Stimulated activated CD8-positive, alpha-beta memory T cell treated with anti-CD3 and anti-CD28 coated beads, Interleukin-15, amount 100 ng/mL, for 48 hours (primary cell): ENCODE data around the gene CCDC137.

ENCODE experiments used
- DNase-seq, 2 donors: peaks; one replicate each; pipeline ENCODE4 v3.0.0-alpha.2; 2020; ENCODE audit warnings: low read depth in 2 of 2

The CCDC137 gene

GRCh38 chr17:81650951-81651350 lies 15.6 kb upstream of the CCDC137 start:
- DNase-seq, result no peak

GRCh38 chr17:81651692-81652091 lies 14.8 kb upstream of the CCDC137 start:
- no peak for DNase-seq

GRCh38 chr17:81652906-81653771 lies 13.4 kb upstream of the CCDC137 start:
- no peak for DNase-seq

GRCh38 chr17:81655378-81656117 lies 11.0 kb upstream of the CCDC137 start:
- DNase-seq, result no peak

- no peak for DNase-seq
These were observed 10.3 kb upstream of the CCDC137 start, which contains the start of gene PDE6G for GRCh38 chr17:81656118-81656743. PDE6G (minus strand) TSS chr17:81656542; CDS start chr17:81653305, 3,237 bp downstream.

GRCh38 chr17:81656835-81657234 lies 9.7 kb upstream of the CCDC137 start:
- DNase-seq, result no peak

GRCh38 chr17:81659038-81659437 lies 7.5 kb upstream of the CCDC137 start:
- no peak for DNase-seq

- no peak for DNase-seq
These were observed 6.1 kb upstream of the CCDC137 start for GRCh38 chr17:81660441-81660840.

- no peak for DNase-seq
These were observed 4.5 kb upstream of the CCDC137 start for GRCh38 chr17:81662002-81662401.

GRCh38 chr17:81664051-81664470 lies 2.5 kb upstream of the CCDC137 start:
- DNase-seq, result no peak

GRCh38 chr17:81665205-81666091 lies 1.1 kb upstream of the CCDC137 start:
- DNase-seq, result peak; percentile 36 to 51

- DNase-seq, result no peak
These were observed 520 bp upstream of the CCDC137 start for GRCh38 chr17:81666092-81666341.

- DNase-seq, result no peak
These were observed 1.2 kb downstream of the CCDC137 start for GRCh38 chr17:81667754-81668153.

- DNase-seq, result no peak
These were observed 6.0 kb downstream of the CCDC137 start for GRCh38 chr17:81672504-81672903.

- DNase-seq, result no peak
These were observed 6.4 kb downstream of the CCDC137 start for GRCh38 chr17:81672954-81673353.

GRCh38 chr17:81673561-81674258 lies 7.2 kb downstream of the CCDC137 start:
- DNase-seq, result no peak

GRCh38 chr17:81675515-81676221 lies 9.1 kb downstream of the CCDC137 start:
- DNase-seq, result peak in 1 of 2 donors; percentile 15

GRCh38 chr17:81676906-81677305 lies 10.4 kb downstream of the CCDC137 start:
- no peak for DNase-seq

GRCh38 chr17:81680150-81680549 lies 13.6 kb downstream of the CCDC137 start:
- DNase-seq, result no peak

- no peak for DNase-seq
These were observed 15.1 kb downstream of the CCDC137 start for GRCh38 chr17:81681672-81682071.
